HPDE6-E6E7 (cell line): ENCODE data around the gene KIF15.
"Not testable (repeated sequence)": the region's sequence is repeated elsewhere in the genome, so short reads cannot be mapped to it uniquely, and the experiment has no call there.

Experiments
- DNase-seq: peaks from one replicate; pipeline ENCODE4 v3.0.0; 2011; ENCODE audit warnings: missing footprints; ENCODE audit errors: extremely low spot score

KIF15 gene

DNA sequence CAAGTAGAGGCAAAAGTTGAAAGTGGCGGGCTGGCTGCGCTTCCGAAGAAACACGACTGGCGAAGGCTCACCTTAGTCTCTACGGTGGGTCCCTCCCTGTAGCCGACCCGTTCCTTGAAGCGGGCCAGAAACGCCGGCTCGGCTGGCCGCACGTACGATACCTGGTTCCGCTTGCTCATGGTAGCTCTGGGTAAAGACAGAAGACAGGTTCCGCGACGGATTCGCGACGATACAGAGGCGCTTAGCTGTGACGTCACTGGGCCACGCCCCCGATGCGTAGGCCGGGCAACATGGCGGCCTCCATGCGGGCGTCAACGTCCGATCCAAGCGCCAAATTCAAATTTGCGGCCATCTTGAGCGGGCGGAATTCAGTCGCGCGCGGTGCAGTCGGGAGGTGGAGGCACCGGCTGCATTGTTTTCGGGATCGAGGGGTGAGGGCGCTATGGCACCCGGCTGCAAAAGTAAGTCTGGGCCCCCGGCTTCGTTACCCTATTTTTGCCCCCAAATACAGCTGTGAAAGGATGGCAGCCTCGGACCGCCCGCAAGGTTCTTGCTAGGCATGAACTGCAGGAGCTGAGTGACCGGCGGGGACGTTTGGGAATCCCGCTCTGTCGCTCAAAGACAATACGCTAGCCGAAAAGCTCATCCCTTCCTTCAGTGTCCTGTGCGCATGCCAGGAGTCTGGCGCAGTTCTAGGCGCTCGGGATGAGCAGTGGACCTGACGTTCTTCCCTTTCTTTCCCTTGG lies at the start of gene KIF15, which contains the start of gene KIAA1143:
Gene KIF15 (plus strand): TSS at position 371 of the 746 bp plus-strand sequence. CDS start 72 bp downstream, at position 443.
Gene KIAA1143 (minus strand): TSS at position 196 of the 746 bp plus-strand sequence. CDS start 17 bp downstream, at position 179.
- peak; percentile 50 for DNase-seq

DNA sequence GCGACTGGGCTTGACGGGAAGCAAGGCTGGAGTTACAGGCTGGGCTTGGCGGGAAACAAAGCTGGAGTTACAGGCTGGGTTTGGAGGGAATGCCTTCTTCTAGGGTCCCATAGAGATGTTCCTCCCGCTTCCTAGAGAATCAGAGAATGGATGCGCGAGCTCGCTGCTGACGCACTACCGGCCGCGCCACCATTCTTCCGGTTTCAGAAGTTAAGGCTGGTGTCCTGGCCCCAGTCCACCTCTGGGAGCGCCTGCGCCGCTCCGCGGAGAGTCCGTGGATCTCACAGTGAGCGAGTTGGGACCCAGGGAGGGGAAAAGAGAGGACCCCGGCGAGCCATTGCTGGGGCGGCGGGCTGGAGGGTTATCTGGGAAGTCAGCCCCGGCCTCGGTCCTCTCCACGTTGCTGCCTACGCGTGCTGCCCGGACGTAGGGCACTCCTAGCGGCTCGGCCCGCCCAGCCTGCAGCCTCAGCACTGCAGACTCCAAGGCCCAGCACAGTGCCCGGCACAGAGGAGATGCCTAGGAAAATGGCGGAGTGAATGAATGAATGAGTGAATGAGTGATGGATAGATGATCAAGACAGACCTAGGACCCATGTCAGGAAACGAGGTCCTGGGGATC lies 49.0 kb upstream of the KIF15 start, which contains the start of gene ZNF502:
Gene ZNF502 (plus strand): TSS at position 206 of the 621 bp plus-strand sequence. CDS start 7,602 bp downstream, outside the sequence.
- DNase-seq, result peak; percentile 25

DNA sequence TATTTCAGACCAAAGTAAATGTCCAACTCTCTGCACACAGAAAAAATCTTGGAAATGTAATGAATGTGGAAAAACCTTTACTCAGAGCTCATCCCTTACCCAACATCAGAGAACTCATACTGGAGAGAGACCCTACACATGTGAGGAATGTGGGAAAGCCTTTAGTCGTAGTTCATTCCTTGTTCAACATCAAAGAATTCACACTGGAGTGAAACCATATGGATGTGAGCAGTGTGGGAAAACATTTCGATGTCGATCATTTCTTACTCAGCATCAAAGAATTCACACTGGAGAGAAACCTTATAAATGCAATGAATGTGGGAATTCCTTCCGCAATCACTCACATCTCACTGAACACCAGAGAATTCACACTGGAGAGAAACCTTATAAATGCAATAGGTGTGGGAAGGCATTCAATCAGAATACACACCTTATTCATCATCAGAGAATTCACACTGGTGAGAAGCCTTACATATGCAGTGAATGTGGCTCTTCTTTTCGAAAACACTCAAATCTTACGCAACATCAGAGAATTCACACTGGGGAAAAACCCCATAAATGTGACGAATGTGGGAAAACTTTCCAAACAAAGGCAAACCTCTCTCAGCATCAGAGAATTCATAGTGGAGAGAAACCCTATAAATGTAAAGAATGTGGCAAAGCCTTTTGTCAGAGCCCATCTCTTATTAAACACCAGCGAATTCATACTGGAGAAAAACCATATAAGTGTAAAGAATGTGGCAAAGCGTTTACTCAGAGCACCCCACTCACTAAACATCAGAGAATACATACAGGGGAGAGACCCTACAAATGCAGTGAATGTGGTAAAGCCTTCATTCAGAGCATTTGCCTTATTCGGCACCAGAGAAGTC lies 40.1 kb upstream of the KIF15 start:
- no peak for DNase-seq

GRCh38 chr3:44722103-44722401 lies 39.5 kb upstream of the KIF15 start:
- DNase-seq, result no peak

DNA sequence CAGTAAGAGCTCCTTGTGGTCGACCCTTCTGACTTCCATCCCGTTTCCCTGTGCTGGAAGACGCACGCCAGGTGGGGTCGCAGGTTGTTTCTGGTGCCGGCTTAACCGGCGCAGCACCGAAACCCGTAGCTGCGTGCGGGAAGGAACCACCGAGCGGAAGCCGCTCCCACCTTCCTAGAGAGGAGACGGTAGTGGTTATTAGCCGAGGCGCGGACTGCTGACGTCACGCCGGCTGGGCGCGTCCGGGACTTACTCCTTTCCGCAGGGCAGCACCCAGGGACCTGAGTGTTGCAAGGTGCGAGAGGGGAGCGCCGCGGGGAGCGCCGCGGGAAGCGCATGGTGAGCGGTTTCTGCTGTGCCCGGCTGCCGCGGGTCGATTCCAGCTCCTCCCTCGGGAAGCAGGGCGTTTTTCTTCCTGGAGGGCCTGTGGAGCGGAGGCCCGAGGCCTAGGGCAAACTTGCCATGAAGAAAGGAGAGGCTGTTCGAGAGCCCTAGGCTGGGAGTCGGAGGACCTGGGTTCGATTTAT lies 32.1 kb upstream of the KIF15 start, which contains the start of gene ZNF501:
Gene ZNF501 (plus strand): TSS at position 252 of the 527 bp plus-strand sequence. CDS start 4,787 bp downstream, outside the sequence.
- DNase-seq, result peak; percentile 63

DNA sequence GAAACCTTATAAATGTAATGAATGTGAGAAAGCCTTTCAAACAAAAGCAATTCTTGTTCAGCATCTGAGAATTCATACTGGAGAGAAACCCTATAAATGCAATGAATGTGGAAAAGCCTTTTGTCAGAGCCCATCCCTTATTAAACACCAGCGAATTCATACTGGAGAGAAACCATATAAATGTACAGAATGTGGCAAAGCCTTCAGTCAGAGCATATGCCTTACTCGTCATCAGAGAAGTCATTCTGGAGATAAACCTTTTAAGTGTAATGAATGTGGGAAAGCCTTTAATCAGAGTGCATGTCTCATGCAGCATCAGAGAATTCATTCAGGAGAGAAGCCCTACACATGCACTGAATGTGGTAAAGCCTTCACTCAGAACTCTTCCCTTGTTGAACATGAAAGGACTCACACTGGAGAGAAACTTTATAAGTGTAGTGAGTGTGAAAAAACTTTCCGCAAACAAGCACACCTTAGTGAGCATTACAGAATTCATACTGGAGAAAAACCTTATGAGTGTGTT lies 26.9 kb upstream of the KIF15 start:
- DNase-seq, result no peak

- no peak for DNase-seq
Measured at GRCh38 chr3:44761101-44761423, 532 bp upstream of the KIF15 start.

DNA sequence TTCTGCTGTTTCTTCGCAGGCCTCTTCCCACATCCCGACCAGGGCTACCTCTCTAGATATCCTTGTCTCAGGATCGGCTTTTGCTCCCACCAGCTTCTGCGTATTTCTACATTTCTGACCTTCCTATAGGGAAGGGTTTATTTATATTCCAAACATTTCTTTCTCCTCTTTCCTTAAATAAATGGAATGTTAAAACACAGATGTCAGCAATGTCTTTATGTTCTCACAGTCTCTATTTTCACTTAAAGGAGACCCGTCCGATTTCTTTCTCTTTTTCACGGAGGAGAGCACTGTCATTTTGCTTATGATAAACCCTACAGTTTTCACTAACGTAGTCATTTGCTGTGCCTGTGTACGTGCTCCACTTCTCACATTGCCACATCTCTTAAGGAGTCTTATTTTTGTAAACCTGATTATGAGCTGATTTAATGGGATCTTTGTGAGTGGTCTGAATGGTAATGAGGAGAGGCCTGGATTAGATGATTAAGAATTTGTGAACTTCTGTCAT lies 630 bp downstream of the KIF15 start:
- DNase-seq, result peak; percentile 11

DNA sequence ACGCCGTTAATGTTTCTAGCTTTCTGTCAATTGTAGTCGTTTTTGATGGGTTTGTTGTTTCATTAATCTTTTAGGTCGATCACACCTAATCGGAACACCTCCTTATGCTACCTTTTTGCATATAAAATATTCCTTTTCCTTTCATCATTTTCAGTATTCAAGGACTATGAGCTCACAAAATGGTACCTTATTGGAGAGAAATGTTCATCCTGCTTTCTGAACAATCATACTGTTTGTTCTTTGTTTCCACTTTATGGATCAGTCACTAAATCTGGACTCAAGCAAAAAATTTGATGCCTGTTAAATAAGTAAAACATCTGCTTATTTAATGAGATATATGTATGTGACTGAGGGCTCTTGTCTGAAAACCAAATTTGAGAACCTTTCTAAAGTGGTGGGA lies 1.1 kb downstream of the KIF15 start:
- no peak for DNase-seq

GRCh38 chr3:44764248-44764647 lies 2.7 kb downstream of the KIF15 start:
- no peak for DNase-seq

DNA sequence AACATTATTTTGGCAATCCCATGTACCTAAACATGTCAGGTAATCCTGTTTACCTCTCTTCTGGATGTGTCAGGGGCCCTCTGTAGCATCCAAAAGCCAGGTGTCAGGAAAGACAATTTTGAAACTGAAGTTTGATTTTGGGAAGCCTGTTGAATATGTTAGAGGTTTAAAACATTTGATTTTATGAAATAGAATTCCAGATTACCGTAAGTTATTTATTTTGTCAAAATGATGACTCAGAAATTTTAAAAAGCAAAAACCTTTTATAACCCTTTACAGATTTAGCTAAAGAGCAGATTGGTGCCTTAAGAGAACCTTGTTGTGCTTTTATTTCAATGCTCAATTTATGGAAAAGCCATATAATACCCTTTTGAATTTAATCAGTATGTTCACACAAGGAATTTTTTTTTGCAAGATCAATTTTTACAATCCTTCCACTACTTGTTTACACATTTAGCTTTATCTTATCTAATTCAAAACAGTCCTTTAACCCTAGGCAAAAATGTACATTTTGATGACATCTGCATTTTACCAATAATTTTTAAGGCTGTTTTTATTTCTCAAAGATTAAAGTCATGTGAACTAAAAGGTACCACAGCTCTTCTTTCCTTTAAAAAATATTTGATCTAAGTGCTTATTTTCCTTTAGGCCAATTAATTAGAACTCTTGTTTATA lies 10.0 kb downstream of the KIF15 start:
- DNase-seq, result no peak

DNA sequence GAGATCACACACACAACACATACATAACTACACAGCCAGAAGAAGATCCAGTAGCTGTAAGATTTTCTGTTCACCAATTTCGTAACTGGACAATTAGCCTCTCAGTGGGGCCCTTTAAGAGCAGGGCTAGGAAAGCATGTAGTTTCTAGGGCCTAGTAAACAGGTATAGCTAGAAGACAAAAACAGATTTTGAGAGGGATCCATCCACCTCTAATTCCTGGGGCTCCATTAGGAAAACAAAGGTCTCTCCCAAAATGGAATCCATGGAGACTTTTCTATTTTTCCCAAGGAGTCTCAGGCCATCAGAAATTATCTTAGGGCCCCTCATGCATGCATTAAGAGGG lies 10.5 kb downstream of the KIF15 start:
- DNase-seq, result no peak

DNA sequence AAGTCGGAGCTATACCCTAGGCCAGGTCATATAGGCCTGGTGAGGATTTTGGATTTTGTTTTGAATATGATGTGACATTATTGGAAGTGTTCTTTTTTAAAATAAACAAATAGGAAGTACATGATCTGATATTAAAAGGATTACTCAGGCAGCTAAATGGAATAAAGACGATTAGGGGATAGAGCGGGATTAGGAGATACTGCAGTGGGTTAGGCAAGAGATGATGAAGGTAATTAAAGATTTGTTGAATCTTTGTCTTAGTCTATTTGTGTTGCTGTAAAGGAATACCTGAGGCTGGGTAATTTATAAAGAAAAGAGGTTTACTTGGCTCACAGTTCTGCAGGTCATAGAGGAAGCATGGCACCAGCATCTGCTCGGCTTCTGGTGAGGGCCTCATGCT lies 21.3 kb downstream of the KIF15 start:
- no peak for DNase-seq

DNA sequence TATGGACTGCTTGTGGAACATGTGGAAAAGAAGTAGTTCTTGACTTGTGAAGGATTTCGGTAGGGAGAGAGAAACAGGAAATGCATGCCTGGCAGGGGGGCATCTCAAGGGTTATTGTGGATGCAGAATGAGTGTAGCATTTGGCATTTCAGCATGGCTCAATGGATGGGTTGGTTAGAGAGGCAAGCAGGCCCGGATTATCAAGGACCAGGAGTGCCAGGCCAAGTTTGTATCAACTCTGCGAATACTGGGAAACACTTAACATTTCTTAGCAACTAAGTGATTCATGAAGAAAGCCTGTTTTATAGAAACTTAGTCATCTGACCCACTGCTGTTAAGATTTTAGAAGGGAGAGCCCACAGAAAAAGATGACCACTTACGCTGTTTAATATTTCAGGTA lies 33.6 kb downstream of the KIF15 start:
- no peak for DNase-seq

DNA sequence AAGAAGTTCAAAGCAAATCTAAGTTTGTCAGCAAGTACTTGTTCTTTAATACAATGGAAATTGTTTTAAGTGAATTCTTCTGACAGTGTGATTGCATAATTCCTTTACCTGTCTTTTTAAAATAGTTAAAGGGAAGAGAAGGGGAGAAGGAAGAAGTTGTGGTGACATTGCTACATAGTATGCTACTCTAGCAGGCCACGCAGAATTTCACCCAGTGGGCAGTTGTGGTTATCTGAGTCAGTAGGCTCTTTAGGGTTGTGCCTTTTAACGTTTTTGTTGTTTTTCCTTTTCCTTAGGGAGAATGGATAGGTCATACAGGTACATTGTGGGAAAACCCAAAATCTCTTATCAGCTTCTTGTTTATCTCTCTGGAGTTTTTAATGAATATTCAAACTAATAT lies 40.4 kb downstream of the KIF15 start:
- no peak for DNase-seq

DNA sequence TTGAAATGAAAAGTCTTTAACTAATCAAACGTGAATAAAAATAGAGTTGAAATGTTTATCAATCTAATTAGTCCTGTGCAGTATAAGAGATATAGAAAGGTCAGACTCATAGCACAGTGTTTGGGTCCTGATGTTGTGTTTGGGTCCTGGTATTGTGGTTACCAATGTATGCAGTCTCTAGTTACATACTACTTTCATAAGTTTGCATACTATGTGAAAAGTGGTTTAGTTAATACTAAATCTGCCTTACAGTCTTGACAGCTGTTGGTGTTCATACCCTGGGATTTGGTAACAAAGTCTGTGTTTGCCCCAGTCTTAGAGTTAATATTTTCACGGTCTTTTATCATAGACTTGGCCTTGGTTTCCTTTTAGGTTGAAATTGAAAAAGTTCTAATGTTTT lies 41.7 kb downstream of the KIF15 start:
- DNase-seq, result no peak

DNA sequence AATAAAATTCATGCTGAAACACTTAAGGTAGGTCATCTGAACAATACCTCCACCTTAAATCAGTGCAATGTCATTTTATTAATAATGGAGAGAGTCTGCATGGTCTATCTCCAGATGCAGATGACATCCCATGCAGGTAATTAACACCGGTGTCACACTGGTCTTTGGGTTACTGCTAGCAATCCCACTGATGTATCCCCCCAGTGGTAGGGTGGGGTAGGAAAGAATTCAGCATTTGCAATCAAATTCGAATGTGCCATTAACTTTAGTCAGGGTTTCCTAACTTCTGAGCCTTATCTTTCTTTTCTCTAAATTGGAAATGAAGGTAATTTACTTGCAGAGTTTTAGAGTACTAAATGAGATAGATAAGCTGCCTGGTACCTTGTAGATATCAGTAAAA lies 44.4 kb downstream of the KIF15 start:
- DNase-seq, result no peak

DNA sequence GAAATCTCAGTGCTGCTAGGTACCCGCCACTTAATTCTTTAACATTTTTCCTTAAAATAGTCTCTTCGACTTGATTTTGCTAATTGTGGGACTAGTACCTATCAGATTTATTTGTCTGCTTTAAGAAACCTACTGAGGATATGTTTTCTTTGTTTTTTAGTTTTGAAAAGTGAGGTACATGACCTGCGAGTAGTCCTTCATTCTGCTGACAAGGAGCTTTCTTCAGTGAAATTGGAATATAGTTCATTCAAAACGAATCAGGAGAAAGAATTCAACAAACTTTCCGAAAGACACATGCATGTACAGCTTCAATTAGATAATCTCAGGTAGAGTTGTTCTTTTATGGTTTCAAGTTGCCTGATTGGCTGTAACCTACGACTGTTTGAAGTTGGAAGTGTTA lies 53.2 kb downstream of the KIF15 start:
- no peak for DNase-seq

DNA sequence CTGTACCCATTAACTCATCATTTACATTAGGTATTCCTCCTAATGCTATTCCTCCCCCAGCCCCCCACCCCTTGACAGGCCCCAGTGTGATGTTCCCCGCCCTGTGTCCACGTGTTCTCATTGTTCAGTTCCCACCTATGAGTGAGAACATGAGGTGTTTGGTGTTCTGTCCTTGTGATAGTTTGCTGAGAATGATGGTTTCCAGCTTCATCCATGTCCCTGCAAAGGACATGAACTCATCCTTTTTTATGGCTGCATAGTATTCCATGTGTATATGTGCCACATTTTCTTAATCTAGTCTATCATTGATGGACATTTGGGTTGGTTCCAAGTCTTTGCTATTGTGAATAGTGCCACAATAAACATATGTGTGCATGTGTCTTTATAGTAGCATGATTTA lies 54.7 kb downstream of the KIF15 start:
- not testable (repeated sequence) for DNase-seq

GRCh38 chr3:44821206-44821605 lies 59.6 kb downstream of the KIF15 start:
- not testable (repeated sequence) for DNase-seq

GRCh38 chr3:44825264-44825925 lies 63.8 kb downstream of the KIF15 start:
- no peak for DNase-seq
